ENCODE data around the gene OTULIN. TPM values are rescaled to one million over a fixed set of nuclear protein-coding genes. Genes with fewer than 3 reads are reported as not detected.

Gene OTULIN
- total RNA-seq, 1 experiment from 2014 or later, result 20.0 TPM

GRCh38 chr5:14732991-14733390, 68.5 kb downstream of the OTULIN start:
- Histone ChIP-seq H3K4me3 (ENCODE audit: low read depth, low read length, poor library complexity, severe bottlenecking) (no peak overlapping the region), H3K9me3 (ENCODE audit: low read depth, low read length, poor library complexity, severe bottlenecking) (no peaks in the 10 kb centered on the region), H3K4me1 (ENCODE audit: insufficient read depth, low read length, poor library complexity, severe bottlenecking) (no peaks in the 10 kb centered on the region), H3K36me3 (ENCODE audit: insufficient read depth, low read length, poor library complexity, severe bottlenecking) (no peaks in the 10 kb centered on the region), H3K27me3 (replicated peaks; ENCODE audit: insufficient read depth, low read depth, low read length, poor library complexity) (no peaks in the 10 kb centered on the region), H3K27ac (ENCODE audit: low read depth, low read length, poor library complexity, severe bottlenecking) (no peak overlapping the region)
- no peak for TF ChIP-seq CTCF (conservative IDR thresholded peaks at IDR 0.05; ENCODE audit: low read depth, low read length)
- TF ChIP-seq EZH2 (IDR thresholded peaks at IDR 0.05; ENCODE audit: borderline replicate concordance, low read depth, low read length, poor library complexity, severe bottlenecking), result no peak
- ChIA-PET CTCF (no interaction called here), POLR2A (ENCODE audit: low non-redundant PET) (no interaction called here)
- no TSS peak for BruUV-seq (replicated peaks)
- intact Hi-C loops (cut with micrococcal nuclease; ENCODE audit: unreplicated experiment), result no loop called here
- no peak for DNase-seq (ENCODE audit: low spot score)

GRCh38 chr5:14733661-14734060, 69.1 kb downstream of the OTULIN start:
- H3K9me3 ChIP-seq (ENCODE audit: low read depth, low read length, poor library complexity, severe bottlenecking), result no peaks in the 10 kb centered on the region
- no TSS peak for BruUV-seq (replicated peaks)
- intact Hi-C loops (cut with micrococcal nuclease; ENCODE audit: unreplicated experiment), result no loop called here
- H3K27me3 ChIP-seq (replicated peaks; ENCODE audit: insufficient read depth, low read depth, low read length, poor library complexity), result no peaks in the 10 kb centered on the region
- TF ChIP-seq EZH2 (IDR thresholded peaks at IDR 0.05; ENCODE audit: borderline replicate concordance, low read depth, low read length, poor library complexity, severe bottlenecking) (no peak), CTCF (conservative IDR thresholded peaks at IDR 0.05; ENCODE audit: low read depth, low read length) (no peak)
- no peaks in the 10 kb centered on the region for H3K4me1 ChIP-seq (ENCODE audit: insufficient read depth, low read length, poor library complexity, severe bottlenecking)
- CTCF ChIA-PET, result no interaction called here
- POLR2A ChIA-PET (ENCODE audit: low non-redundant PET), result no interaction called here
- no peak for DNase-seq (ENCODE audit: low spot score)
- no peak overlapping the region for H3K4me3 ChIP-seq (ENCODE audit: low read depth, low read length, poor library complexity, severe bottlenecking)
- H3K27ac ChIP-seq (ENCODE audit: low read depth, low read length, poor library complexity, severe bottlenecking), result no peak overlapping the region
- H3K36me3 ChIP-seq (ENCODE audit: insufficient read depth, low read length, poor library complexity, severe bottlenecking), result no peaks in the 10 kb centered on the region

- Histone ChIP-seq H3K27me3 (replicated peaks; ENCODE audit: insufficient read depth, low read depth, low read length, poor library complexity) (no peaks in the 10 kb centered on the region), H3K27ac (ENCODE audit: low read depth, low read length, poor library complexity, severe bottlenecking) (no peak overlapping the region), H3K9me3 (ENCODE audit: low read depth, low read length, poor library complexity, severe bottlenecking) (no peaks in the 10 kb centered on the region), H3K4me3 (ENCODE audit: low read depth, low read length, poor library complexity, severe bottlenecking) (no peak overlapping the region), H3K36me3 (ENCODE audit: insufficient read depth, low read length, poor library complexity, severe bottlenecking) (no peaks in the 10 kb centered on the region), H3K4me1 (ENCODE audit: insufficient read depth, low read length, poor library complexity, severe bottlenecking) (no peaks in the 10 kb centered on the region)
- ChIA-PET CTCF (no interaction called here), POLR2A (ENCODE audit: low non-redundant PET) (no interaction called here)
- no peak for DNase-seq (ENCODE audit: low spot score)
- TF ChIP-seq EZH2 (IDR thresholded peaks at IDR 0.05; ENCODE audit: borderline replicate concordance, low read depth, low read length, poor library complexity, severe bottlenecking) (no peak), CTCF (conservative IDR thresholded peaks at IDR 0.05; ENCODE audit: low read depth, low read length) (no peak)
- BruUV-seq (replicated peaks), result no TSS peak
- intact Hi-C loops (cut with micrococcal nuclease; ENCODE audit: unreplicated experiment), result no loop called here
These were observed 69.9 kb downstream of the OTULIN start for GRCh38 chr5:14734396-14734795.

Data from A673 (cell line).